ENCODE measurements around the gene PKN3. TPM values are rescaled to one million over a fixed set of nuclear protein-coding genes. Genes with fewer than 3 reads are reported as not detected.

PKN3 gene
- total RNA-seq, 2 donors from 2014 or later = 8.8 to 11.4 TPM

Other genes starting within 250 kb of the PKN3 start
- gene ODF2, start 246.5 kb upstream of the PKN3 start, total RNA-seq = 10 to 100 TPM; 17.5 to 19.8 TPM
- 10 to 100 TPM; 14.6 to 15.5 TPM for gene GLE1, start 197.8 kb upstream of the PKN3 start, total RNA-seq
- gene SPTAN1, start 149.9 kb upstream of the PKN3 start, total RNA-seq = 100 to 1,000 TPM; 328 to 409 TPM
- 10 to 100 TPM; 18.1 to 19.4 TPM for gene DYNC2I2, start 45.7 kb upstream of the PKN3 start, total RNA-seq
- gene SET, start 13.3 kb upstream of the PKN3 start, total RNA-seq = 100 to 1,000 TPM; 189 to 240 TPM
- gene ZDHHC12, start 21.6 kb downstream of the PKN3 start, total RNA-seq = 1 to 10 TPM; 8.3 to 8.6 TPM
- gene ZER1, start 69.4 kb downstream of the PKN3 start, total RNA-seq = 10 to 100 TPM; 28.1 to 28.9 TPM
- gene TBC1D13, start 84.8 kb downstream of the PKN3 start, total RNA-seq = 10 to 100 TPM; 19.2 to 21.3 TPM
- 10 to 100 TPM; 15.8 to 16.6 TPM for gene ENDOG, start 116.0 kb downstream of the PKN3 start, total RNA-seq
- gene SPOUT1, start 127.3 kb downstream of the PKN3 start, total RNA-seq = 10 to 100 TPM; 23.3 to 24.8 TPM
- gene KYAT1, start 179.4 kb downstream of the PKN3 start, total RNA-seq = 1 to 10 TPM; 5.1 to 5.5 TPM
- gene LRRC8A, start 179.6 kb downstream of the PKN3 start, total RNA-seq = 10 to 100 TPM; 49.1 to 58.3 TPM
- gene PHYHD1, start 218.5 kb downstream of the PKN3 start, total RNA-seq = 10 to 100 TPM; 11.4 to 24.8 TPM
- gene DOLK, start 245.1 kb downstream of the PKN3 start, total RNA-seq = 1 to 10 TPM; 9.0 to 10.0 TPM
- gene NUP188, start 245.2 kb downstream of the PKN3 start, total RNA-seq = 10 to 100 TPM; 33.2 to 34.1 TPM